K562 (cell line): ENCODE measurements around the gene SASH3. TPM values are rescaled to one million over a fixed set of nuclear protein-coding genes. Genes with fewer than 3 reads are reported as not detected.

Experiments
- ATAC-seq: fragments of 200-7000 bp; cut with Tn5 transposase; 3 replicates; pipeline ENCODE4 v1.9.1; 2020; ENCODE audit warnings: moderate library complexity
- BruUV-seq: library from RNA; stranded (reverse); fragments of 400-500 nt; replicated peaks from 2 replicates; lab custom pipeline; 2021; lab: Mats Ljungman, UMichigan
- CTCF ChIA-PET: fragments of 300-600 bp; formaldehyde crosslinking; extraction: SDS; loops from one replicate; lab custom pipeline; 2021; ENCODE audit warnings: low intra/inter-chr PET ratio; lab: Yijun Ruan, JAX
- POLR2A ChIA-PET: fragments of 300-600, 350-650 bp; sonication (Branson Sonifier 250); formaldehyde crosslinking; extraction: SDS; loops from one replicate; lab custom pipeline; 2021; ENCODE audit warnings: antibody characterized with exemption, inconsistent platforms; lab: Yijun Ruan, JAX
- DNase-seq, 4 experiments: peaks; one replicate each; pipeline versions ENCODE4 v3.0.0 to v3.0.0-alpha.2; 2011 to 2018; ENCODE audit warnings: low spot score in 3 of 4, mixed read lengths in 3 of 4; ENCODE audit errors: extremely low read depth in 1 of 4
- FAIRE-seq: peaks from 2 replicates; lab custom pipeline; 2011; peaks lifted over from hg19 to GRCh38; lab: Jason Lieb, UNC
- H2AFZ ChIP-seq: 2 replicates; pipeline ENCODE4 v1.6.0; 2011; ENCODE audit warnings: low read depth, low read length, control low read depth, inconsistent platforms
- H3K27ac ChIP-seq: fragments of 200-600 bp; 3 replicates; pipeline ENCODE4 v1.8.0; 2011; ENCODE audit warnings: low read depth, mild to moderate bottlenecking, control low read depth, inconsistent platforms, low read length, moderate library complexity, mixed read lengths; ENCODE audit errors: extremely low read depth
- H3K27me3 ChIP-seq, 2 experiments: fragments of 300-600 bp in 1 of 2; 2 replicates in 1 of 2; 3 replicates in 1 of 2; pipeline versions ENCODE4 v1.6.0 to v1.8.0; 2011; ENCODE audit warnings: inconsistent platforms in 2 of 2, low read length in 2 of 2, mild to moderate bottlenecking in 1 of 2, mixed read lengths in 1 of 2, moderate library complexity in 1 of 2; ENCODE audit not compliant: control insufficient read depth in 2 of 2, insufficient read depth in 2 of 2
- H3K36me3 ChIP-seq: fragments of 300-600 bp; 3 replicates; pipeline ENCODE4 v1.8.0; 2011; ENCODE audit warnings: mild to moderate bottlenecking, low read length, inconsistent platforms; ENCODE audit not compliant: control insufficient read depth, insufficient read depth
- H3K4me1 ChIP-seq, 2 experiments: fragments of 200-600 bp in 1 of 2; replicated peaks in 1 of 2; 2 replicates in 1 of 2; 3 replicates in 1 of 2; pipeline versions ENCODE4 v1.5.1 to v1.8.0; 2011; ENCODE audit warnings: inconsistent platforms in 2 of 2, low read length in 2 of 2, mild to moderate bottlenecking in 1 of 2, mixed read lengths in 1 of 2, moderate library complexity in 1 of 2; ENCODE audit not compliant: control insufficient read depth in 2 of 2, insufficient read depth in 2 of 2
- H3K4me2 ChIP-seq: 2 replicates; pipeline ENCODE4 v1.6.1; 2011; ENCODE audit warnings: low read length, control low read depth, inconsistent platforms, mixed read lengths; ENCODE audit not compliant: insufficient read depth
- H3K4me3 ChIP-seq: fragments of 200-600 bp; sonication (generic), shearing (Covaris generic); 2 replicates; pipeline ENCODE4 v1.5.1; 2016; ENCODE audit warnings: control low read depth, inconsistent platforms
- H3K79me2 ChIP-seq: fragments of 200-600 bp; 3 replicates; pipeline ENCODE4 v1.8.0; 2011; ENCODE audit warnings: low read length, inconsistent platforms; ENCODE audit not compliant: control insufficient read depth, insufficient read depth
- H3K9ac ChIP-seq, 2 experiments: 2 replicates each; pipeline versions ENCODE4 v1.6.0 to v1.6.1; 2011; ENCODE audit warnings: low read depth in 2 of 2, low read length in 2 of 2, control low read depth in 1 of 2, inconsistent platforms in 1 of 2, mild to moderate bottlenecking in 1 of 2, mixed read lengths in 1 of 2; ENCODE audit not compliant: insufficient read depth in 1 of 2
- H3K9me1 ChIP-seq: one replicate; pipeline ENCODE4 v1.6.0; 2011; ENCODE audit warnings: inconsistent platforms, mild to moderate bottlenecking, low read length, moderate library complexity; ENCODE audit not compliant: control insufficient read depth, insufficient read depth
- H3K9me3 ChIP-seq: replicated peaks from 2 replicates; pipeline ENCODE4 v1.5.1; 2011; ENCODE audit warnings: low read depth, low read length, inconsistent platforms; ENCODE audit not compliant: control insufficient read depth, insufficient read depth
- H4K20me1 ChIP-seq: replicated peaks from 2 replicates; pipeline ENCODE4 v1.6.1; 2011; ENCODE audit warnings: low read length, inconsistent platforms, mixed read lengths; ENCODE audit not compliant: control insufficient read depth, insufficient read depth
- C11orf30 ChIP-seq: fragments of 450-650 bp; IDR thresholded peaks from 2 replicates; pipeline ENCODE4 v1.6.1; 2016; ENCODE audit warnings: low read depth, mild to moderate bottlenecking
- ELF2 ChIP-seq: fragments of 250-450 bp; sonication (Bioruptor Pico); IDR thresholded peaks from 2 replicates; pipeline ENCODE4 v1.5.0; 2021; ENCODE audit warnings: mild to moderate bottlenecking
- MAFF ChIP-seq: IDR thresholded peaks from 2 replicates; pipeline ENCODE4 v1.6.1; 2012; ENCODE audit warnings: low read length, improper control_type of control experiment
- MAFG ChIP-seq: fragments of 450-650 bp; conservative IDR thresholded peaks from 2 replicates; pipeline ENCODE4 v1.6.1; 2016; ENCODE audit warnings: missing genetic modification characterization, missing compliant biosample characterization
- MAFK ChIP-seq: IDR thresholded peaks from 2 replicates; pipeline ENCODE4 v1.6.1; 2011; ENCODE audit warnings: low read length, improper control_type of control experiment
- RFX1 ChIP-seq: fragments of 450-650 bp; IDR thresholded peaks from 2 replicates; pipeline ENCODE4 v1.6.1; 2016; ENCODE audit warnings: mild to moderate bottlenecking, moderate library complexity
- RUNX1 ChIP-seq: sonication (generic); IDR thresholded peaks from 2 replicates; pipeline ENCODE4 v1.6.1; 2016; ENCODE audit warnings: antibody characterized with exemption, low read depth
- STAG1 ChIP-seq: sonication (generic); formaldehyde crosslinking; IDR thresholded peaks from 2 replicates; pipeline ENCODE4 v1.5.0; 2020; ENCODE audit warnings: missing genetic modification reagents, borderline replicate concordance
- ZNF316 ChIP-seq: fragments of 450-650 bp; IDR thresholded peaks from 2 replicates; pipeline ENCODE4 v1.6.1; 2016
- ZNF347 ChIP-seq: fragments of 450-650 bp; formaldehyde crosslinking; IDR thresholded peaks from 2 replicates; pipeline ENCODE4 v1.4.0; 2020; ENCODE audit warnings: low read depth, mild to moderate bottlenecking, moderate library complexity
- WGBS: fragments of 100-300 bp; shearing (Covaris generic); methylation state at CpG from one replicate; pipeline ENCODE4 v1.1.6; 2016; ENCODE audit warnings: low coverage, mixed read lengths; ENCODE audit not compliant: insufficient coverage; ENCODE audit errors: missing lambda C conversion rate; 5-methylcytosine and 5-hydroxymethylcytosine counted together
- in situ Hi-C: fragments of 300-500 bp; cut with MboI; formaldehyde crosslinking; loops from 4 replicates; pipeline ENCODE4 v1.15.0; 2018; ENCODE audit warnings: inconsistent platforms, mixed read lengths
- intact Hi-C: fragments of 100-400 bp; cut with micrococcal nuclease; formaldehyde crosslinking; loops from 2 replicates; pipeline ENCODE4 v1.14.2; 2022
- polyA plus RNA-seq, 8 experiments: library from polyadenylated mRNA; depleted of rRNA in 4 of 8; stranded (reverse) in 5 of 8; unstranded in 3 of 8; fragments of >200 nt; fragmentation: Nextera tagmentation in 2 of 8; fragmentation: Illumina TruSeq in 1 of 8; extraction: Ambion mirVana in 2 of 8; extraction: Trizol in 1 of 8; gene quantifications; 2 replicates each; pipeline versions ENCODE4 v1.2.1 to v1.2.3, GENCODE V29; 2011 to 2014; ENCODE audit warnings: inconsistent platforms in 1 of 8, missing spikeins in 1 of 8
- total RNA-seq, 7 experiments: library from RNA; depleted of rRNA in 6 of 7; stranded (reverse); fragments of >200 nt in 6 of 7; fragmentation: Illumina TruSeq in 2 of 7; extraction: Trizol in 2 of 7; gene quantifications; 2 replicates each; pipeline versions ENCODE4 v1.2.1 to v1.2.3, GENCODE V29; 2011 to 2021; ENCODE audit warnings: low replicate concordance in 1 of 7
- TF ChIP-seq, protein P1 (sequence below): sonication (generic); formaldehyde crosslinking; IDR thresholded peaks from 2 replicates; pipeline ENCODE4 v1.8.0; 2022; ENCODE audit warnings: mild to moderate bottlenecking, missing genetic modification reagents
- TF ChIP-seq, protein P2 (sequence below), 2 experiments: fragments of 150-350 bp in 1 of 2; IDR thresholded peaks; 2 replicates each; pipeline ENCODE4 v1.6.1; 2012 to 2016; ENCODE audit warnings: low read depth in 2 of 2, low read length in 2 of 2, mild to moderate bottlenecking in 1 of 2, moderate library complexity in 1 of 2

The SASH3 gene
- total and polyA plus RNA-seq, 9 of the 15 experiments (the other 6 are each of a cell fraction or from before 2014, with no cell fraction given): 0.03 to 0.72 (median 0.08) TPM

DNA sequence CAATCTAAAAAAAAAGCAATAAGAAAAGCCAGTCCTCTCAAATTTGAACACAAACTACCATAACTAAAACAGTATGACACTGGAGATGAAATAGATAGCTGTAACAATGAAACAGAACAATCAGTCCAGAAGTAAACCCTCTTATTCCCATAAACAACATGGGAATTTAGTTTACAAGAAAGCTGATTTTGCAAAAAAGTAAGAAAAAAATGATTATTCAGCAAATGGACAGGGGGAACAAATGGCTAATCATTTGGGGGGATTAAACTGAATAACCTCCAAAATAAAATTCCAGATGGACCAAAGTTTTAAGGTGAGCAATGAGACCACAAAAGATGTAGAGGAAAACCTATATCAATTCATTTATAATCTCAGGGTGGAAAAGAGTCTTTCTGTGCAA is 16.1 kb upstream of the SASH3 start:
- POLR2A ChIA-PET: interaction anchor here (0.5 to 0.6 kb wide), 2 partner anchors 264 to 290 kb away, joined by 3 read pairs; no protein-coding TSS in a partner anchor
- no peaks in the 10 kb centered on the region for H3K36me3 ChIP-seq
- intact Hi-C loops: no loop called here
- no peak for ATAC-seq
- no peaks in the 10 kb centered on the region for H3K27me3 ChIP-seq
- H3K9ac ChIP-seq: no peak overlapping the region
- H3K27ac ChIP-seq: no peak overlapping the region
- peak; percentile 82 for TF ChIP-seq C11orf30
- peak; percentile 54 for TF ChIP-seq MAFF
- peak; percentile 36; the same call in 1 of the 2 replicates for TF ChIP-seq MAFK
- peak; percentile 61 for TF ChIP-seq MAFG (tag)
- no peak for TF ChIP-seq RFX1
- TF ChIP-seq ZNF316: peak; percentile 89
- no peak for TF ChIP-seq ZNF347 (CRISPR knock-in tag)
- TF ChIP-seq, all 486 proteins: peak for 5
- H3K9me1 ChIP-seq: no peaks in the 10 kb centered on the region
- peaks cover 6 to 11% of the 10 kb centered on the region in 2 experiments; a peak in 4 of 5 replicates for H3K4me1 ChIP-seq
- in situ Hi-C loops: no loop called here
- no peak overlapping the region for H2AFZ ChIP-seq
- H3K79me2 ChIP-seq: no peaks in the 10 kb centered on the region
- H4K20me1 ChIP-seq: no peaks in the 10 kb centered on the region
- H3K9me3 ChIP-seq: no peaks in the 10 kb centered on the region
- no peak overlapping the region for H3K4me2 ChIP-seq
- CTCF ChIA-PET: no interaction called here
- no peak for DNase-seq
- BruUV-seq: no TSS peak
- FAIRE-seq: no peak
- H3K4me3 ChIP-seq: no peak overlapping the region

DNA sequence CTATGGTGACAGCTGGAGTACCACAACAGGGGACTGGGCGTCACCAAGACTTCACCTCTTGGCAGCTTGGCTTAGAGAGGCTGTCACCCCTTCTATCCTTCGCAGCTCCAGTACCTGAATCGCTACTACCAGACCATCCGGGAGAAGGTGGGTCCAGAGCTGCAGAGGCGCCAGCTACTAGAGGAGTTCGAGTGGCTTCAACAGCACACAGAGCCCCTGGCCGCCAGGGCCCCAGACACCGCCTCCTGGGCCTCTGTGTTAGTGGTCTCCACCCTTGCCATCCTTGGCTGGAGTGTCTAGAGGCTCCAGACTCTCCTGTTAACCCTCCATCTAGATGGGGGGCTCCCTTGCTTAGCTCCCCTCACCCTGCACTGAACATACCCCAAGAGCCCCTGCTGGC is 11.6 kb upstream of the SASH3 start:
- WGBS: 38% methylated on average over 7 of the region's 8 CpGs
- no peak overlapping the region; a peak in 1 of 4 replicates for H3K9ac ChIP-seq
- ATAC-seq: no peak
- DNase-seq: no peak
- no peak for FAIRE-seq
- no peaks in the 10 kb centered on the region; a peak in 1 of 5 replicates for H3K4me1 ChIP-seq
- no peaks in the 10 kb centered on the region for H3K9me3 ChIP-seq
- no peaks in the 10 kb centered on the region for H3K36me3 ChIP-seq
- no peaks in the 10 kb centered on the region for H3K79me2 ChIP-seq
- POLR2A ChIA-PET: interaction anchor here (0.6 kb wide), 1 partner anchor 158 kb away, joined by 3 read pairs; no protein-coding TSS in a partner anchor
- H2AFZ ChIP-seq: no peak overlapping the region
- no peaks in the 10 kb centered on the region for H4K20me1 ChIP-seq
- H3K9me1 ChIP-seq: no peaks in the 10 kb centered on the region
- H3K27me3 ChIP-seq: no peaks in the 10 kb centered on the region
- CTCF ChIA-PET: no interaction called here
- no peak overlapping the region for H3K4me2 ChIP-seq
- intact Hi-C loops: no loop called here
- no peak overlapping the region for H3K4me3 ChIP-seq
- in situ Hi-C loops: no loop called here
- no TSS peak for BruUV-seq
- no peak overlapping the region for H3K27ac ChIP-seq
- TF ChIP-seq RUNX1: no peak
- TF ChIP-seq, protein P1, sequence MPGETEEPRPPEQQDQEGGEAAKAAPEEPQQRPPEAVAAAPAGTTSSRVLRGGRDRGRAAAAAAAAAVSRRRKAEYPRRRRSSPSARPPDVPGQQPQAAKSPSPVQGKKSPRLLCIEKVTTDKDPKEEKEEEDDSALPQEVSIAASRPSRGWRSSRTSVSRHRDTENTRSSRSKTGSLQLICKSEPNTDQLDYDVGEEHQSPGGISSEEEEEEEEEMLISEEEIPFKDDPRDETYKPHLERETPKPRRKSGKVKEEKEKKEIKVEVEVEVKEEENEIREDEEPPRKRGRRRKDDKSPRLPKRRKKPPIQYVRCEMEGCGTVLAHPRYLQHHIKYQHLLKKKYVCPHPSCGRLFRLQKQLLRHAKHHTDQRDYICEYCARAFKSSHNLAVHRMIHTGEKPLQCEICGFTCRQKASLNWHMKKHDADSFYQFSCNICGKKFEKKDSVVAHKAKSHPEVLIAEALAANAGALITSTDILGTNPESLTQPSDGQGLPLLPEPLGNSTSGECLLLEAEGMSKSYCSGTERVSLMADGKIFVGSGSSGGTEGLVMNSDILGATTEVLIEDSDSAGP (CRISPR knock-in tag): no peak
- TF ChIP-seq, protein P2, sequence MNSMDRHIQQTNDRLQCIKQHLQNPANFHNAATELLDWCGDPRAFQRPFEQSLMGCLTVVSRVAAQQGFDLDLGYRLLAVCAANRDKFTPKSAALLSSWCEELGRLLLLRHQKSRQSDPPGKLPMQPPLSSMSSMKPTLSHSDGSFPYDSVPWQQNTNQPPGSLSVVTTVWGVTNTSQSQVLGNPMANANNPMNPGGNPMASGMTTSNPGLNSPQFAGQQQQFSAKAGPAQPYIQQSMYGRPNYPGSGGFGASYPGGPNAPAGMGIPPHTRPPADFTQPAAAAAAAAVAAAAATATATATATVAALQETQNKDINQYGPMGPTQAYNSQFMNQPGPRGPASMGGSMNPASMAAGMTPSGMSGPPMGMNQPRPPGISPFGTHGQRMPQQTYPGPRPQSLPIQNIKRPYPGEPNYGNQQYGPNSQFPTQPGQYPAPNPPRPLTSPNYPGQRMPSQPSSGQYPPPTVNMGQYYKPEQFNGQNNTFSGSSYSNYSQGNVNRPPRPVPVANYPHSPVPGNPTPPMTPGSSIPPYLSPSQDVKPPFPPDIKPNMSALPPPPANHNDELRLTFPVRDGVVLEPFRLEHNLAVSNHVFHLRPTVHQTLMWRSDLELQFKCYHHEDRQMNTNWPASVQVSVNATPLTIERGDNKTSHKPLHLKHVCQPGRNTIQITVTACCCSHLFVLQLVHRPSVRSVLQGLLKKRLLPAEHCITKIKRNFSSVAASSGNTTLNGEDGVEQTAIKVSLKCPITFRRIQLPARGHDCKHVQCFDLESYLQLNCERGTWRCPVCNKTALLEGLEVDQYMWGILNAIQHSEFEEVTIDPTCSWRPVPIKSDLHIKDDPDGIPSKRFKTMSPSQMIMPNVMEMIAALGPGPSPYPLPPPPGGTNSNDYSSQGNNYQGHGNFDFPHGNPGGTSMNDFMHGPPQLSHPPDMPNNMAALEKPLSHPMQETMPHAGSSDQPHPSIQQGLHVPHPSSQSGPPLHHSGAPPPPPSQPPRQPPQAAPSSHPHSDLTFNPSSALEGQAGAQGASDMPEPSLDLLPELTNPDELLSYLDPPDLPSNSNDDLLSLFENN (IDR thresholded peaks at IDR 0.05; ENCODE audit: low read depth in 2 of 2, low read length in 2 of 2): no peak
- no peak for TF ChIP-seq ELF2 (CRISPR knock-in tag)
- TF ChIP-seq STAG1 (CRISPR knock-in tag): no peak
- no peak for TF ChIP-seq MAFF
